GM12878 (cell line): ENCODE results near the gene STX1B. TPM values are rescaled to one million over a fixed set of nuclear protein-coding genes. Genes with fewer than 3 reads are reported as not detected.

Experiments used
- BCL3 ChIP-seq: IDR thresholded peaks from 2 replicates; pipeline ENCODE4 v1.6.1; 2011; ENCODE audit warnings: borderline replicate concordance, low read depth, mild to moderate bottlenecking, moderate library complexity, low read length; ENCODE audit not compliant: insufficient read depth, poor library complexity, severe bottlenecking
- REST ChIP-seq: IDR thresholded peaks from 2 replicates; pipeline ENCODE4 v1.6.1; 2012; ENCODE audit warnings: mild to moderate bottlenecking, low read depth, low read length
- ZBTB40 ChIP-seq: fragments of 450-650 bp; IDR thresholded peaks from 2 replicates; pipeline ENCODE4 v1.6.1; 2016; ENCODE audit warnings: mild to moderate bottlenecking, moderate library complexity, borderline replicate concordance
- ZNF24 ChIP-seq: fragments of 450-650 bp; IDR thresholded peaks from 2 replicates; pipeline ENCODE4 v1.6.1; 2017; ENCODE audit warnings: antibody characterized with exemption, mild to moderate bottlenecking
- polyA plus RNA-seq, 11 experiments: library from polyadenylated mRNA; depleted of rRNA in 4 of 11; unstranded in 6 of 11; stranded (reverse) in 5 of 11; fragments of >200 nt; fragmentation: Nextera tagmentation in 4 of 11; fragmentation: Illumina TruSeq in 1 of 11; extraction: Ambion mirVana in 4 of 11; extraction: Trizol in 1 of 11; gene quantifications; 1 replicate in 1 of 11; 2 replicates in 10 of 11; pipeline versions ENCODE4 v1.2.1 to v1.2.3, GENCODE V29; 2011 to 2016; ENCODE audit warnings: inconsistent platforms in 2 of 11, missing spikeins in 2 of 11, low read depth in 1 of 11
- total RNA-seq, 4 experiments: library from RNA; depleted of rRNA in 3 of 4; stranded (reverse); fragments of >200 nt in 3 of 4; fragmentation: Illumina TruSeq in 1 of 4; extraction: Trizol in 1 of 4; gene quantifications; 2 replicates each; pipeline versions ENCODE4 v1.2.1 to v1.2.3, GENCODE V29; 2013 to 2021

Gene STX1B
- total and polyA plus RNA-seq, 10 of the 15 experiments (the other 5 are each of a cell fraction or from before 2014, with no cell fraction given) = 0.22 to 2.5 (median 1.1) TPM

- TF ChIP-seq BCL3 = no peak
- TF ChIP-seq ZNF24 = no peak
- TF ChIP-seq REST = no peak
- TF ChIP-seq ZBTB40 = no peak
Measured at GRCh38 chr16:31043898-31044481, 33.6 kb upstream of the STX1B start (continued).
